K562 (cell line): ENCODE data around the gene POGLUT2. TPM values are rescaled to one million over a fixed set of nuclear protein-coding genes. Genes with fewer than 3 reads are reported as not detected.

Source experiments
- ASH1L ChIP-seq: fragments of 450-650 bp; IDR thresholded peaks from 2 replicates; pipeline ENCODE4 v1.6.1; 2018; ENCODE audit warnings: borderline replicate concordance, mild to moderate bottlenecking, low read depth; ENCODE audit not compliant: partially characterized antibody
- CEBPG ChIP-seq, 3 experiments: fragments of 200-800 bp in 1 of 3; sonication (Bioruptor generic) in 1 of 3; sonication (generic) in 1 of 3; formaldehyde crosslinking in 1 of 3; IDR thresholded peaks in 2 of 3; conservative IDR thresholded peaks in 1 of 3; 2 replicates each; pipeline versions ENCODE4 v1.6.1 to v1.8.0; 2016 to 2022; ENCODE audit warnings: missing compliant biosample characterization in 2 of 3, missing genetic modification characterization in 2 of 3, mild to moderate bottlenecking in 1 of 3, missing genetic modification reagents in 1 of 3
- CHD7 ChIP-seq: fragments of 200-600 bp; sonication (generic); IDR thresholded peaks from one replicate; pipeline ENCODE4 v1.6.1; 2012; ENCODE audit warnings: mild to moderate bottlenecking, low read depth, low read length, inconsistent platforms
- HOXB6 ChIP-seq: fragments of 250-450 bp; sonication (Bioruptor Pico); IDR thresholded peaks from 2 replicates; pipeline ENCODE4 v1.5.1; 2022; ENCODE audit warnings: mild to moderate bottlenecking, borderline replicate concordance
- KLF13 ChIP-seq: fragments of 450-650 bp; IDR thresholded peaks from 2 replicates; pipeline ENCODE4 v1.6.1; 2016; ENCODE audit warnings: missing genetic modification characterization, low read depth, mild to moderate bottlenecking, missing compliant biosample characterization, moderate library complexity, borderline replicate concordance
- RBBP5 ChIP-seq: fragments of 200-600 bp; sonication (generic); IDR thresholded peaks from 2 replicates; pipeline ENCODE4 v1.6.1; 2012; ENCODE audit warnings: borderline replicate concordance, mild to moderate bottlenecking, low read length, control low read depth, inconsistent platforms; ENCODE audit not compliant: insufficient read depth, poor library complexity, severe bottlenecking
- STAG1 ChIP-seq: sonication (generic); formaldehyde crosslinking; IDR thresholded peaks from 2 replicates; pipeline ENCODE4 v1.5.0; 2020; ENCODE audit warnings: missing genetic modification reagents, borderline replicate concordance
- TAF15 ChIP-seq: fragments of 200-400 bp; formaldehyde crosslinking; IDR thresholded peaks from 2 replicates; pipeline ENCODE4 v1.6.1; 2017; ENCODE audit warnings: mild to moderate bottlenecking, low read depth, low read length, moderate library complexity
- ZBTB33 ChIP-seq: sonication (generic); formaldehyde crosslinking; IDR thresholded peaks from 2 replicates; pipeline ENCODE4 v1.8.1; 2023; ENCODE audit warnings: mild to moderate bottlenecking, missing genetic modification reagents
- ZNF197 ChIP-seq: fragments of 200-800 bp; sonication (Bioruptor generic); IDR thresholded peaks from 2 replicates; pipeline ENCODE4 v1.6.1; 2016; ENCODE audit warnings: low read depth, missing genetic modification characterization, missing compliant biosample characterization
- ZNF324 ChIP-seq: fragments of 250-450 bp; sonication (Bioruptor Pico); IDR thresholded peaks from 2 replicates; pipeline ENCODE4 v1.4.0; 2020; ENCODE audit warnings: mild to moderate bottlenecking
- ZNF696 ChIP-seq: fragments of 250-450 bp; sonication (Bioruptor Pico); conservative IDR thresholded peaks from 2 replicates; pipeline ENCODE4 v1.4.0; 2020; ENCODE audit warnings: mild to moderate bottlenecking, moderate library complexity
- ZNF717 ChIP-seq: fragments of 250-450 bp; sonication (Bioruptor Pico); IDR thresholded peaks from 2 replicates; pipeline ENCODE4 v1.5.0; 2021
- polyA plus RNA-seq, 8 experiments: library from polyadenylated mRNA; depleted of rRNA in 4 of 8; stranded (reverse) in 5 of 8; unstranded in 3 of 8; fragments of >200 nt; fragmentation: Nextera tagmentation in 2 of 8; fragmentation: Illumina TruSeq in 1 of 8; extraction: Ambion mirVana in 2 of 8; extraction: Trizol in 1 of 8; gene quantifications; 2 replicates each; pipeline versions ENCODE4 v1.2.1 to v1.2.3, GENCODE V29; 2011 to 2014; ENCODE audit warnings: inconsistent platforms in 1 of 8, missing spikeins in 1 of 8
- total RNA-seq, 7 experiments: library from RNA; depleted of rRNA in 6 of 7; stranded (reverse); fragments of >200 nt in 6 of 7; fragmentation: Illumina TruSeq in 2 of 7; extraction: Trizol in 2 of 7; gene quantifications; 2 replicates each; pipeline versions ENCODE4 v1.2.1 to v1.2.3, GENCODE V29; 2011 to 2021; ENCODE audit warnings: low replicate concordance in 1 of 7

POGLUT2 gene
- total and polyA plus RNA-seq, 9 of the 15 experiments (the other 6 are each of a cell fraction or from before 2014, with no cell fraction given) = 3.8 to 11.8 (median 10.8) TPM

GRCh38 chr13:102845630-102846260, 47.0 kb upstream of the POGLUT2 start, which contains the start of gene ERCC5 (continued):
- TF ChIP-seq CHD7 (no peak), ZNF197 (CRISPR knock-in tag) (no peak), STAG1 (CRISPR knock-in tag) (no peak), ZNF324 (CRISPR knock-in tag) (no peak), HOXB6 (CRISPR knock-in tag) (no peak), ASH1L (peak; percentile 61), TAF15 (no peak), ZNF696 (CRISPR knock-in tag) (no peak), CEBPG (CRISPR knock-in tag; IDR thresholded peaks at IDR 0.05) (no peak), CEBPG (tag; conservative IDR thresholded peaks at IDR 0.05 in 1 of 2, IDR thresholded peaks at IDR 0.05 in 1 of 2) (no peak), ZBTB33 (no peak), RBBP5 (peak; percentile 65), KLF13 (tag) (no peak), ZNF717 (CRISPR knock-in tag) (no peak)
